Subcutaneous adipose tissue (tissue), 4 donors: ENCODE results near the gene MINDY3. TPM values are rescaled to one million over a fixed set of nuclear protein-coding genes. Genes with fewer than 3 reads are reported as not detected.

Experiments used
- CTCF ChIP-seq: fragments of 450-650 bp; IDR thresholded peaks from one replicate; pipeline ENCODE4 v1.5.1; 2016; ENCODE audit warnings: low read depth, mild to moderate bottlenecking, control low read depth, antibody characterized with exemption, moderate library complexity
- total RNA-seq, 4 donors: library from RNA; depleted of rRNA; stranded (reverse); fragments of >200 nt; gene quantifications; one replicate each; pipeline ENCODE4 v1.1.0, GENCODE V29; 2016

MINDY3 gene
- total RNA-seq, 4 donors from 2014 or later: 27.9 to 40.4 (median 34.8) TPM

DNA sequence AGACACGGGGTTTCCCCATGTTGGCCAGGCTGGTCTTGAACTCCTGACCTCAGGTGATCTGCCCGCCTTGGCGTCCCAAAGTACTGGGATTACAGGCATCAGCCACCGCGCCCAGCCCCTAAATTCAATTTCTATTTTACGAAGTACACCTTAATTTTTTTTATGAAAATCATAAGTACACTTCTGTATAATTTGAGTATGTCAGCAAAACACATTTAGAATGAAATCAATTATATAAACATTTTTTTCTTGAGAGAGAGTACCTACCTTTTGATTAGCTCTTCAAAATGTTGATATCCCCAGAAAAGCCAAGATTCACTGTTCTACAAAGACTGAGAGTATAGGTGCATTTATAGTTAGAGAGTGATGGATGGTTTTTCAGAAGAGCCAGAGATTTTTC, 120.0 kb downstream of the MINDY3 start:
- no peak for TF ChIP-seq CTCF

GRCh38 chr10:15739254-15739970, 120.9 kb downstream of the MINDY3 start:
- TF ChIP-seq CTCF: no peak

GRCh38 chr10:15738270-15738925, 121.9 kb downstream of the MINDY3 start:
- no peak for TF ChIP-seq CTCF

DNA sequence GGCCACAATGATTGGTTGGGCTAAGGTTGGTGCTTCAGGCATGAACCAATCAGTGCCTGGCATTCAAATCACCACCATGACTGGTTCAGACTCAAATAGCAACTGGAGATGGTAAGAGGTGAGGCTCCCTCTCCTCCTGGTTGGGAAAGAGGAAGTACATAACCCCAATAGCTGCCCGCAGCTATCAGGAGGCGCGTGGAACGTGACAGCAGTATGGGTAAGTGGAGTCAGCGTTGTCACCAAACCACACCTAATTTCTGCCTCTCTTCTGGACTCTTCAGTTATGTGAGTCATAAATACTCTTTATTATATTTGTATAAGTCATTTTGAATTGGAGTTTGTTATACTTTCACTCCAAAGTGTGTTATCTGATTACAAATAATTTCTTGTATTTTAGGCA, 122.7 kb downstream of the MINDY3 start:
- TF ChIP-seq CTCF: no peak

DNA sequence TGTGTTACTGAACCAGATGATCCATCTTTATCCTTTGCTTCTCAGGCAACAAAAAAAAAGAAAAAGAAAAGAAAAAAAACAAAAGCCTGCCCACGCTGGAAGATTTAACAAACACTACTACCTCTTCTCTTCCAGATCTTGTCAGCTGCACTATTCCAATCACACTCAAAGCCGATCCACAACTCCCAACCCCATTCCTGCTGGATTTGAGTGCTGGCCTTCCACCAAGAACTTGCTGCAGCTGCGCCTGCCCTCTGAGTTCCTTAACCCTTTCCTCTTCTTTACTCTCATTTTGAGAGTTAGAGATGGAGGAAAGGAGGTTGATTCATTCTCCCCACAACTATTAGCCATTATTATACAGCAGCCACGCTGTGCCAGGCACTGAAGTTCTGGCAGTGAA, 124.5 kb downstream of the MINDY3 start:
- TF ChIP-seq CTCF: no peak

DNA sequence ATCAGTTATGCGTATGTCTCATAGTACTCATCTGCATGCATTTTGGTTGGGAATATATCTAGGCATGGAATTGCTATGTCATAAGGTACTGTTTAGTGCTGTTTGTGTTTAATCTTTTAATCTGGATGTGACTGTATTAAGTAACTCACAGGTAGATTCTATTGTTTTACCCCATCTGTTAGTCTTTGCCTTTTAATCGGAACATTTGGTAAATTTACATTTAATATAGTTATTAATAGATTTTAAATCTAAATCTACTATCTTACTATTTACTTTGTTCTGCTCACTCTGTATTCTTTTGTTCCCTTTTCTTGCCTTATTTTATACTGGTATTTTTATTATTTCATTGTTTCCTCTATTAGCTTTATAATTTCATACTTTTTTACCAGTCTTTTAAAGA, 130.0 kb downstream of the MINDY3 start:
- no peak for TF ChIP-seq CTCF

GRCh38 chr10:15729890-15730289, 130.4 kb downstream of the MINDY3 start:
- no peak for TF ChIP-seq CTCF

Other genes with a start within 250 kb of the MINDY3 start
- gene ITGA8, start 140.6 kb downstream of the MINDY3 start, total RNA-seq: 1 to 10 TPM in 3 of 4 donors, under 1 TPM in 1; 0.33 to 3.6 (median 2.4) TPM